ENCODE results near the gene BAZ1A.

The BAZ1A gene

GRCh38 chr14:34875031-34875922, at the start of gene BAZ1A:
TSS of gene BAZ1A (minus strand) at chr14:34875360. CDS start at chr14:34874604, 756 bp downstream.
- Mint-ChIP-seq H3K27ac (peak within 1 kb of the TSS; percentile 100), H3K4me1 (peaks cover 9 to 22% of the 10 kb centered on the region in 2 donors), H3K27me3 (no peaks in the 10 kb centered on the region), H3K36me3 (peaks cover 7 to 19% of the 10 kb centered on the region in 2 donors), H3K9me3 (no peaks in the 10 kb centered on the region), H3K4me3 (peak within 1 kb of the TSS; percentile 100)
- DNase-seq, result peak; percentile 40
- peak; percentile 31 to 32 for ATAC-seq (replicated peaks)

GRCh38 chr14:34920339-34920738, 45.2 kb upstream of the BAZ1A start:
- H3K9me3 Mint-ChIP-seq, result peaks cover 0 to 2% of the 10 kb centered on the region in 2 donors
- no peaks in the 10 kb centered on the region for H3K27me3 Mint-ChIP-seq
- H3K4me1 Mint-ChIP-seq, result no peaks in the 10 kb centered on the region
- ATAC-seq (replicated peaks) (no peak), DNase-seq (no peak)
- no peak overlapping the region for H3K4me3 Mint-ChIP-seq
- no peak overlapping the region for H3K27ac Mint-ChIP-seq
- peaks cover 2% of the 10 kb centered on the region in 2 donors for H3K36me3 Mint-ChIP-seq

- Mint-ChIP-seq H3K4me1 (peaks cover 9 to 14% of the 10 kb centered on the region in 2 donors), H3K4me3 (no peak overlapping the region), H3K27ac (no peak overlapping the region), H3K27me3 (no peaks in the 10 kb centered on the region), H3K36me3 (no peaks in the 10 kb centered on the region), H3K9me3 (no peaks in the 10 kb centered on the region)
- DNase-seq (no peak), ATAC-seq (replicated peaks) (no peak)
These were observed 38.5 kb upstream of the BAZ1A start for GRCh38 chr14:34913619-34914018.

GRCh38 chr14:34912966-34913365, 37.8 kb upstream of the BAZ1A start:
- DNase-seq, result no peak
- ATAC-seq (replicated peaks), result no peak
- Mint-ChIP-seq H3K27ac (no peak overlapping the region), H3K36me3 (no peaks in the 10 kb centered on the region), H3K27me3 (no peaks in the 10 kb centered on the region), H3K4me1 (peaks cover 9 to 14% of the 10 kb centered on the region in 2 donors), H3K9me3 (no peaks in the 10 kb centered on the region), H3K4me3 (no peak overlapping the region)

GRCh38 chr14:34912182-34912581, 37.0 kb upstream of the BAZ1A start:
- no peaks in the 10 kb centered on the region for H3K27me3 Mint-ChIP-seq
- H3K36me3 Mint-ChIP-seq, result no peaks in the 10 kb centered on the region
- no peak overlapping the region for H3K4me3 Mint-ChIP-seq
- peaks cover 9 to 14% of the 10 kb centered on the region in 2 donors for H3K4me1 Mint-ChIP-seq
- H3K27ac Mint-ChIP-seq, result no peak overlapping the region
- peak in 1 of 2 donors; percentile 23 for ATAC-seq (replicated peaks)
- no peaks in the 10 kb centered on the region for H3K9me3 Mint-ChIP-seq
- DNase-seq, result no peak

GRCh38 chr14:34911209-34912150, 36.3 kb upstream of the BAZ1A start:
- Mint-ChIP-seq H3K27ac (no peak overlapping the region), H3K4me1 (peaks cover 9 to 14% of the 10 kb centered on the region in 2 donors), H3K4me3 (no peak overlapping the region), H3K9me3 (no peaks in the 10 kb centered on the region), H3K36me3 (no peaks in the 10 kb centered on the region), H3K27me3 (no peaks in the 10 kb centered on the region)
- ATAC-seq (replicated peaks), result no peak
- no peak for DNase-seq

- no peaks in the 10 kb centered on the region for H3K4me1 Mint-ChIP-seq
- DNase-seq, result no peak
- no peaks in the 10 kb centered on the region for H3K27me3 Mint-ChIP-seq
- H3K27ac Mint-ChIP-seq, result no peak overlapping the region
- H3K36me3 Mint-ChIP-seq, result no peaks in the 10 kb centered on the region
- H3K9me3 Mint-ChIP-seq, result no peaks in the 10 kb centered on the region
- no peak for ATAC-seq (replicated peaks)
- H3K4me3 Mint-ChIP-seq, result no peak overlapping the region
These were observed 31.1 kb upstream of the BAZ1A start for GRCh38 chr14:34906287-34906686.

GRCh38 chr14:34895277-34895676, 20.1 kb upstream of the BAZ1A start:
- no peaks in the 10 kb centered on the region for H3K27me3 Mint-ChIP-seq
- peaks cover 3 to 8% of the 10 kb centered on the region in 2 donors for H3K4me1 Mint-ChIP-seq
- no peaks in the 10 kb centered on the region for H3K36me3 Mint-ChIP-seq
- no peak overlapping the region for H3K27ac Mint-ChIP-seq
- ATAC-seq (replicated peaks), result no peak
- DNase-seq, result no peak
- H3K9me3 Mint-ChIP-seq, result no peaks in the 10 kb centered on the region
- no peak overlapping the region for H3K4me3 Mint-ChIP-seq

GRCh38 chr14:34890937-34891336, 15.8 kb upstream of the BAZ1A start:
- no peak overlapping the region for H3K27ac Mint-ChIP-seq
- H3K36me3 Mint-ChIP-seq, result no peaks in the 10 kb centered on the region
- ATAC-seq (replicated peaks) (no peak), DNase-seq (no peak)
- H3K27me3 Mint-ChIP-seq, result no peaks in the 10 kb centered on the region
- no peaks in the 10 kb centered on the region for H3K9me3 Mint-ChIP-seq
- peaks cover 3 to 8% of the 10 kb centered on the region in 2 donors for H3K4me1 Mint-ChIP-seq
- no peak overlapping the region for H3K4me3 Mint-ChIP-seq

GRCh38 chr14:34888186-34888585, 13.0 kb upstream of the BAZ1A start:
- Mint-ChIP-seq H3K4me1 (peaks cover 3 to 8% of the 10 kb centered on the region in 2 donors), H3K4me3 (no peak overlapping the region), H3K27ac (no peak overlapping the region), H3K36me3 (no peaks in the 10 kb centered on the region), H3K9me3 (no peaks in the 10 kb centered on the region), H3K27me3 (no peaks in the 10 kb centered on the region)
- ATAC-seq (replicated peaks) (no peak), DNase-seq (no peak)

- no peaks in the 10 kb centered on the region for H3K4me1 Mint-ChIP-seq
- DNase-seq, result no peak
- no peak overlapping the region for H3K27ac Mint-ChIP-seq
- no peak for ATAC-seq (replicated peaks)
- no peaks in the 10 kb centered on the region for H3K27me3 Mint-ChIP-seq
- no peak overlapping the region for H3K4me3 Mint-ChIP-seq
- no peaks in the 10 kb centered on the region for H3K9me3 Mint-ChIP-seq
- H3K36me3 Mint-ChIP-seq, result no peaks in the 10 kb centered on the region
These were observed 8.8 kb upstream of the BAZ1A start for GRCh38 chr14:34883954-34884353.

- H3K36me3 Mint-ChIP-seq, result peaks cover 7 to 24% of the 10 kb centered on the region in 2 donors
- H3K27me3 Mint-ChIP-seq, result no peaks in the 10 kb centered on the region
- H3K27ac Mint-ChIP-seq, result peak overlapping the region; percentile 100
- peaks cover 13 to 29% of the 10 kb centered on the region in 2 donors for H3K4me1 Mint-ChIP-seq
- no peak for DNase-seq
- peak; percentile 37 to 40 for ATAC-seq (replicated peaks)
- peak overlapping the region; percentile 100 for H3K4me3 Mint-ChIP-seq
- no peaks in the 10 kb centered on the region for H3K9me3 Mint-ChIP-seq
These were observed 652 bp downstream of the BAZ1A start for GRCh38 chr14:34874386-34875030.

GRCh38 chr14:34873589-34874385, 1.4 kb downstream of the BAZ1A start:
- peaks cover 15 to 34% of the 10 kb centered on the region in 2 donors for H3K4me1 Mint-ChIP-seq
- no peaks in the 10 kb centered on the region for H3K27me3 Mint-ChIP-seq
- H3K4me3 Mint-ChIP-seq, result peak overlapping the region; percentile 96 to 100
- H3K36me3 Mint-ChIP-seq, result peaks cover 10 to 24% of the 10 kb centered on the region in 2 donors
- peak overlapping the region; percentile 100 for H3K27ac Mint-ChIP-seq
- ATAC-seq (replicated peaks), result peak; percentile 81 to 83
- H3K9me3 Mint-ChIP-seq, result no peaks in the 10 kb centered on the region
- peak; percentile 92 for DNase-seq
